ENCODE data around the gene ANKFN1. TPM values are rescaled to one million over a fixed set of nuclear protein-coding genes. Genes with fewer than 3 reads are reported as not detected.

Gene ANKFN1
- total and polyA plus RNA-seq, 3 donors from 2014 or later = 3.7 to 11.4 (median 5.1) TPM

- no peaks in the 10 kb centered on the region for H3K4me1 ChIP-seq
- no peaks in the 10 kb centered on the region for H3K27me3 ChIP-seq
- DNase-seq = no peak
- no peaks in the 10 kb centered on the region for H3K36me3 ChIP-seq (ENCODE audit: low read depth, missing control alignments)
- H3K27ac ChIP-seq = no peak overlapping the region
- no peak overlapping the region for H3K4me3 ChIP-seq
- no peaks in the 10 kb centered on the region for H3K9me3 ChIP-seq
- TF ChIP-seq POLR2A (IDR thresholded peaks at IDR 0.05) = no peak
- TF ChIP-seq CTCF (IDR thresholded peaks at IDR 0.05) = no peak
- WGBS, 2 donors = 92 to 96% methylated on average over 1 of the region's 1 CpG
- intact Hi-C loops (cut with DNase I; ENCODE audit: low total_unique reads) = no loop called here
Measured at GRCh38 chr17:56451629-56452028, 298.4 kb downstream of the ANKFN1 start.

DNA sequence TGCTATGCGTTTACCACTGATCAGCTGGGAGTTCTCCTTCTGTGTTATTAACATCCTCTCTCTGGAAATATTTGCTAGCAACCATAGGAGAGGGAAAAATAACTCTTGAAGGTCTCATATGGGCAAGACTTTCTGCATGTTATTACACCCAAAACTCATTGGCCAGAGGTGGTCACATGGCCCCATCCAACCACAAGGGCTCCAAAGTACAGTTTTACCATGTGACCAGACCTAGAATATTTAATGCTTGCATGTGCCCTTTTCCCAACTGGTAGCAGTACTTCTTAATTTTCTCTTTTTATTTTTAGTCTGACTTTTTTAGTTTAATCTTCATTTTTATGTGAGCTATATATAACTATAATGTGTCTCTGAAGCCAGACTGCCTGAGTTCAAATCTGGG is 299.2 kb downstream of the ANKFN1 start:
- Histone ChIP-seq H3K9me3 (no peaks in the 10 kb centered on the region), H3K4me1 (no peaks in the 10 kb centered on the region), H3K27ac (no peak overlapping the region), H3K4me3 (no peak overlapping the region), H3K27me3 (no peaks in the 10 kb centered on the region), H3K36me3 (ENCODE audit: low read depth, missing control alignments) (no peaks in the 10 kb centered on the region)
- no peak for DNase-seq
- intact Hi-C loops (cut with DNase I; ENCODE audit: low total_unique reads) = no loop called here
- no peak for TF ChIP-seq POLR2A (IDR thresholded peaks at IDR 0.05)
- TF ChIP-seq CTCF (IDR thresholded peaks at IDR 0.05) = no peak
- 63 to 81% methylated on average over 1 of the region's 1 CpG for WGBS, 2 donors

GRCh38 chr17:56457501-56457900 is 304.2 kb downstream of the ANKFN1 start:
- no peaks in the 10 kb centered on the region for H3K27me3 ChIP-seq
- TF ChIP-seq CTCF (IDR thresholded peaks at IDR 0.05) = no peak
- TF ChIP-seq POLR2A (IDR thresholded peaks at IDR 0.05) = no peak
- H3K9me3 ChIP-seq = no peaks in the 10 kb centered on the region
- no peak overlapping the region for H3K27ac ChIP-seq
- H3K4me1 ChIP-seq = no peaks in the 10 kb centered on the region
- H3K36me3 ChIP-seq (ENCODE audit: low read depth, missing control alignments) = no peaks in the 10 kb centered on the region
- intact Hi-C loops (cut with DNase I; ENCODE audit: low total_unique reads) = no loop called here
- no peak for DNase-seq
- H3K4me3 ChIP-seq = no peak overlapping the region
- 51 to 55% methylated on average over 5 of the region's 5 CpGs for WGBS, 2 donors

DNA sequence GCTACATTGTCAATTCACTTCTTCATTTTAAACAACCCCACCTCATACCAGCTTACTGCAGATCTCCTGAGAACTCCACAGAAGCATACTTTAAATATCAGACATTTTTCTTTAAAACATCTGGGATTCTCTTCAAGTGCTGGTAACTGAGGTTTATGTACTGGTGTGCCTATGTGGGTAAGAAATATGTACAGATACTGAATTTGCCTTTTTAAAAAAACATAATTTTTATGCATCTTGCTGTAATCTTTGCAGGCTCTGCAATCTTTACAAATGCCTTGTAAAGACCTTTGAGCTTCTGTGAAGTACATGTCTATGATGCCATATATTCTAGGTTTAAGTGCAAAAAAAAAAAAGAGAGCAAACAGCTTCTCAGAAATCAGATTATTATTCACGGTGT is 312.6 kb downstream of the ANKFN1 start:
- H3K27me3 ChIP-seq = no peaks in the 10 kb centered on the region
- WGBS, 2 donors = 84 to 92% methylated on average over 1 of the region's 1 CpG

More for the DNA sequence above, 312.6 kb downstream of the ANKFN1 start:
- Histone ChIP-seq H3K4me1 (no peaks in the 10 kb centered on the region), H3K9me3 (no peaks in the 10 kb centered on the region), H3K4me3 (no peak overlapping the region), H3K36me3 (ENCODE audit: low read depth, missing control alignments) (no peaks in the 10 kb centered on the region), H3K27ac (no peak overlapping the region)
- no peak for TF ChIP-seq CTCF (IDR thresholded peaks at IDR 0.05)
- no peak for TF ChIP-seq POLR2A (IDR thresholded peaks at IDR 0.05)
- no peak for DNase-seq
- intact Hi-C loops (cut with DNase I; ENCODE audit: low total_unique reads) = no loop called here
